Ureter (tissue), 1 donor: ENCODE results near the gene WDR45. TPM values are rescaled to one million over a fixed set of nuclear protein-coding genes. Genes with fewer than 3 reads are reported as not detected.

Experiments used
- DNase-seq: peaks from one replicate; pipeline ENCODE4 v3.0.0-alpha.2; 2020; ENCODE audit warnings: low spot score
- total RNA-seq: library from RNA; stranded (reverse); gene quantifications from one replicate; pipeline ENCODE4 v1.2.4, GENCODE V29; 2023
- donor health status: DM: yes; HTN: yes; CAD: no.

WDR45 gene
- total RNA-seq, 1 donor from 2014 or later = 60.8 TPM

- peak; percentile 98 for DNase-seq
Measured at GRCh38 chrX:49043220-49043986, 36.3 kb downstream of the WDR45 start, which contains the start of gene TFE3. TFE3 (minus strand) TSS chrX:49043357; CDS start chrX:49043226, 131 bp downstream.

GRCh38 chrX:49042581-49043219 is 37.0 kb downstream of the WDR45 start:
- no peak for DNase-seq

- no peak for DNase-seq
Measured at GRCh38 chrX:49041744-49042580, 37.7 kb downstream of the WDR45 start.

- no peak for DNase-seq
Measured at GRCh38 chrX:49040376-49040955, 39.2 kb downstream of the WDR45 start.

GRCh38 chrX:49039598-49040375 is 39.9 kb downstream of the WDR45 start:
- peak; percentile 80 for DNase-seq

GRCh38 chrX:49037883-49038475 is 41.7 kb downstream of the WDR45 start:
- no peak for DNase-seq

- DNase-seq = no peak
Measured at GRCh38 chrX:49030283-49030682, 49.4 kb downstream of the WDR45 start.

GRCh38 chrX:49029876-49030275 is 49.8 kb downstream of the WDR45 start:
- no peak for DNase-seq

Other genes with a start within 250 kb of the WDR45 start
- 4.5 TPM for gene PCSK1N, start 244.3 kb downstream of the WDR45 start, total RNA-seq
- gene TIMM17B, start 182.1 kb downstream of the WDR45 start, total RNA-seq = 50.6 TPM
- 65.1 TPM for gene PQBP1, start 182.0 kb downstream of the WDR45 start, total RNA-seq
- 38.4 TPM for gene SLC35A2, start 168.2 kb downstream of the WDR45 start, total RNA-seq
- 13.6 TPM for gene PIM2, start 160.9 kb downstream of the WDR45 start, total RNA-seq
- 53.8 TPM for gene OTUD5, start 122.3 kb downstream of the WDR45 start, total RNA-seq
- gene KCND1, start 108.0 kb downstream of the WDR45 start, total RNA-seq = 3.4 TPM
- 56.8 TPM for gene GRIPAP1, start 77.6 kb downstream of the WDR45 start, total RNA-seq
- 45.2 TPM for gene TFE3, start 36.5 kb downstream of the WDR45 start, total RNA-seq
- gene CCDC120, start 20.9 kb downstream of the WDR45 start, total RNA-seq = 16.9 TPM
- gene PRAF2, start 5.9 kb downstream of the WDR45 start, total RNA-seq = 20.9 TPM
- 18.2 TPM for gene GPKOW, start 43.8 kb upstream of the WDR45 start, total RNA-seq
- 12.8 TPM for gene MAGIX, start 82.9 kb upstream of the WDR45 start, total RNA-seq
- gene PLP2, start 92.0 kb upstream of the WDR45 start, total RNA-seq = 141 TPM
- gene PRICKLE3, start 106.5 kb upstream of the WDR45 start, total RNA-seq = 24.7 TPM
- gene SYP, start 120.3 kb upstream of the WDR45 start, total RNA-seq = 1.7 TPM
- gene CACNA1F, start 153.5 kb upstream of the WDR45 start, total RNA-seq = 0.49 TPM
- gene CCDC22, start 155.6 kb upstream of the WDR45 start, total RNA-seq = 16.9 TPM
- gene FOXP3, start 184.8 kb upstream of the WDR45 start, total RNA-seq = 0.49 TPM
- gene PPP1R3F, start 189.9 kb upstream of the WDR45 start, total RNA-seq = 6.2 TPM
- gene GAGE10, start 223.8 kb upstream of the WDR45 start, total RNA-seq = not detected
- gene GAGE12J, start 242.2 kb upstream of the WDR45 start, total RNA-seq = not detected